IPS-NIHi11 (cell line): ENCODE measurements around the gene HERC3.

ENCODE experiments used
- DNase-seq: peaks from one replicate; pipeline ENCODE4 v3.0.0; 2012; ENCODE audit warnings: mixed read lengths, low spot score

HERC3 gene

DNA sequence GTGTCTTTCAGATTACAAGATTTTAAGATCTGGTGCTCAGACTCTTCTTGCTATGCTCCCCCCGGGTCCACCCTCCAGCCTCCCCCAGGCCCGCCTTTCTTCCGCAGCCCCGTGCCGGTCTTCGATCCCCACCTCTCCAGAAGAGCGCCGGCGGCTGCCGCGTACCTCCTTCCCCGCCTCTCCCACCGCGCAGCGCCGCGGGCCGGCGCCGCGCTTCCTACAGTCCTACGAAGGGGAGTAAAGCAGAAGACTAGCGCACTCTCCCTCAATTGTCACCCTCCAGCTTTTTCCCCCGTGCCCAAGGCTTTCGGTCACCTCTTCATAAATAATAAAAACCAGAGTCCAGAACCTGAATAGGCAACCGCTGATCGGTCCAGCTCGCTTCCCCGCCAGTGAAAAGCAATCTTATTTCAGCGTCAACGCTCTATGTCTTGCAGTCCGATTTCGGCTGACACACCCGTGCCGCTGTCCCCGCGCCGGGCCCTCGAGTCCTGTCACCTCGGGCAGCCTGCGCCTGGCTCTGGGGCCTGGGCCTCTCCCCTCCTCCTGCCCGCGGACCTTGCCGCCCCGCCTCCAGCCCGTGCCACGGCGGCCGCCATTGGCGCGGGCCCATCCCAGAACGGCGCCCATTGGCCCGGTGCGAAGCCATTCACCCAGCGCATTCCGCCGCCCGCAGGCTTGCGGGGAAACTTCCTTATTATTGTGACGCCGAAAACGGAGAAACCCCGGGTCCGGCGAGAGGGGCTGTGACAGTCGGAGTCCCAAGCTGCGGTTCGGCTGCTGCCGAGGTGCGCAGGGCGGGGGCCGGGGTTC, at the start of gene HERC3:
Gene HERC3, plus strand, starts transcription at position 694 of the 813 bp plus-strand sequence. CDS start 13,344 bp downstream, outside the sequence.
- DNase-seq: peak; percentile 96

DNA sequence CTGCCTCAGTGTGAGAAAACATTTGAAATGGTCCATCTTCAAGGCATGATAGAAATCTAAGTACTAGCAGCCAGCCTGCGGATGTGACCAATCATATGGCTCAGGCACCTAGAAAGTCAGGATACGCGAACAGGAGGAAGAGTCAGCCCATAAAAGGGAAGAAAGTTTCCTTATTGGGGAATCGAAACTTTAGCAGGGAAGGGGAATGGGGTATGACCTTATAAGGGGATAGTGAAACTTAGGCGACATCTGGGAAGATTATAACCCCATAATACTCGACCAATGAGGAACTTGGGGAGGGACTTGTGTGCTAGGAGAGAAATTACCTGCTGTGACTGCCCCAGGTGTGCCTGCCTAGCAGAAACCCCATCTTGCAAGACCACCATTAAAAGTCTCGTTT, 42.5 kb upstream of the HERC3 start:
- DNase-seq: no peak

DNA sequence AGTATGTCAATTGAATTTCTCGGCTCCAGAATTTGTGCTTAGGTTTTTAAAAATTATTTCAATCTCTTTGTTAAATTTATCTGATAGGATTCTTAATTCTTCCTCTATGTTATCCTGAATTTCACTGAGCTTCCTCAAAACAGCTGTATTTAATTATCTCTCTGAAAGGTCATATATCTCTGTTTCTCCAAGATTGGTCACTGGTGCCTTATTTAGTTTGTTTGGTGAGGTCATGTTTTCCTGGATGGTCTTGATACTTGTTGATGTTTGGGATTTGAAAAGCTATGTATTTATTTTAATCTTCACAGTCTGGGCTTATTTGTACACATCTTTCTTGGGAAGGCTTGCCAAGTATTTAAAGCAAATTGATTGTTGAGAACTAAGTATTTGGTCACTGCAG, 24.7 kb upstream of the HERC3 start:
- no peak for DNase-seq

GRCh38 chr4:88570001-88570400, 22.3 kb upstream of the HERC3 start:
- DNase-seq: no peak

GRCh38 chr4:88573276-88573980, 18.9 kb upstream of the HERC3 start:
- DNase-seq: no peak

DNA sequence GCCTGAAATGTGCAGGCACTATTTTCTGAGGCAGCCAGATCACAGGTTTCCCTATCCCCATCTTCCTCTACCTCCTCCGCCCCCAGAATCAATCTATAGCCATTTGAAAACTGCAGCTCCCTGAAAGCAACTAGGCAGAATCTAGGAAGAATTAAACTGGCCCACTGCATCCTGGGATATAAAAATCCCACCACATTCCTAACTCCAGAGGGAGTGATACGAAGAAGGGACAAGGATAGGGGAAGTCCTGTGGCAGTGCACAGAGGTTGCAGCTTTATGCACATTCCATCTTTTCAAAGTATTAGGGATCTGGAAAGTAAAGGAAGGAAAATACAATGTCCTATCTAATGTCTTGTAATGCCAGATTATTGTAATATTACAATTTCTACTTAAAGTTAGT, 18.3 kb upstream of the HERC3 start:
- peak; percentile 46 for DNase-seq

GRCh38 chr4:88575186-88575585, 17.1 kb upstream of the HERC3 start:
- no peak for DNase-seq

DNA sequence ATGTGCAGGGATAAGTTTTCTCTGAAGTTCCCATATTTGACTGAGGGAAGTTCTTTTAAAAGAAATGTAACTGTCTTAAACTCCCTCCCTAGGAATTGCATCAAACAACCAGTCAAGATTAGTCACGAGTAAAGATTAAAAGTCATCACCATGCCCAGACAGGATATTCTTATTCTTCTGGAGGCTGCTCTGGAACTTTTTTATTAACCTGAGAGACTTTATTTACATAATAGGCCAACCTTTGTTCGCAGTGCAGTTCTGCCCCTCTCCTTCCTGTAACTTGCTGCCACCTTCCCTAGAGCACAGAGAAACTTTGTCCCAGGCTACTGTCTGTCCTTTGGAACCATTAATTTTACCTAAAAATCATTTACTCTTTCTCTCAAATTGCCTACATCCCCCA, 9.8 kb upstream of the HERC3 start:
- no peak for DNase-seq

GRCh38 chr4:88583631-88584470, 8.4 kb upstream of the HERC3 start:
- no peak for DNase-seq

DNA sequence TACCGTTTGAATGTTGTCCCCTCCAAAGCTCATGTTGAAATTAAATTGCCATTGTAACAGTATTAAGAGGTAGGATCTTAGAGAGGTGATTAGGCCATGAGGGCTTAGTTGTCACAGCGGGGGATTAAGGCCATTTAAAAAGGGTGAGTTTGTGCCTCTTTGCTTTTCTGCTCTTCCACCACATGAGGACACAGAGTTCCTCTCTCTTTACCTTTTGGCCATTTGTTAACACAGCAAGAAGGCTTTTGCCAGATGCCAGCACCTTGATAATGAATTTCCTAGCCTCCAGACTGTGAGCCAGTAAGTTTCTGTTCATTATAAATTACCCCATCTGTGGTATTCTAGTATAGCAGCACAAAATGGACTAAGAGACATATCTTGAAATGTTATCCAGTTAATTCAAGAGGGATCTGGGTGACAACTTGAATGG, 7.8 kb upstream of the HERC3 start:
- DNase-seq: no peak

DNA sequence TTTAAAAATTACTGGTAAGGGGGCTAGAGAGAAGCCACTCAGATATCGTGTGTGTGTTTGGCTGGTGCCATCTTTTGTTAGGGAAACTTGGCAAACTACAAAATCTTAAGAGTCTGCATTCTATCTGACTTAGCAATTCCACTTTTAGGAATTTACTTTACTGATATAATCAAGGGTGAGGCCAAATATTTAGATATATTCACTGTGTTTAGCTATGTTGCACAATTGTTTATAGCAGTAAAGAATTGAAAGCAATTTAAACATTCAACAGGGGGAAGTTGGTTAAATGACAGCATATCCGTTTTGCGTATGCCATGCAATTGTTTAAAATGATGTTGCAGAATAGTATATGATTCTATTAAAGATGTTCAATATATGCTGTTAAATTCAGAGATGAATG, 6.4 kb upstream of the HERC3 start:
- DNase-seq: no peak

DNA sequence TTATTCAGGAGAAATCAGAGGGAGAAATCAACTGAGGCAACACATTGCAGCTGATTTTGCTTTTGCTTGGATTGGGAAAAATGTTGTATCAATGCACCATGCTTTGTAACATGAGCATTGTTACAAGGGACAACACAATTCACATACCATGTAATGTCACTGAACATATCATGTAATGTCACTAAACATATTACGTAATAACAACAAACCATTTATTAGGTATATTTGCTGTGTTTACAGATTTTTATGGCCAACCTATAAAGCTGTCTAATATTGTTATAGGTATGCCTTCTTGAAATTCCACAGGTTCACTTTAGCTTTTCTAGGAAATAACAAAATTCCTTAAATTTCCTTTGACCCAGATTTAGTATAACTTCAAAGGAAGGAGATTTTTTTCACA, 5.0 kb upstream of the HERC3 start:
- no peak for DNase-seq

GRCh38 chr4:88592600-88593448, 544 bp downstream of the HERC3 start:
- peak; percentile 87 for DNase-seq

DNA sequence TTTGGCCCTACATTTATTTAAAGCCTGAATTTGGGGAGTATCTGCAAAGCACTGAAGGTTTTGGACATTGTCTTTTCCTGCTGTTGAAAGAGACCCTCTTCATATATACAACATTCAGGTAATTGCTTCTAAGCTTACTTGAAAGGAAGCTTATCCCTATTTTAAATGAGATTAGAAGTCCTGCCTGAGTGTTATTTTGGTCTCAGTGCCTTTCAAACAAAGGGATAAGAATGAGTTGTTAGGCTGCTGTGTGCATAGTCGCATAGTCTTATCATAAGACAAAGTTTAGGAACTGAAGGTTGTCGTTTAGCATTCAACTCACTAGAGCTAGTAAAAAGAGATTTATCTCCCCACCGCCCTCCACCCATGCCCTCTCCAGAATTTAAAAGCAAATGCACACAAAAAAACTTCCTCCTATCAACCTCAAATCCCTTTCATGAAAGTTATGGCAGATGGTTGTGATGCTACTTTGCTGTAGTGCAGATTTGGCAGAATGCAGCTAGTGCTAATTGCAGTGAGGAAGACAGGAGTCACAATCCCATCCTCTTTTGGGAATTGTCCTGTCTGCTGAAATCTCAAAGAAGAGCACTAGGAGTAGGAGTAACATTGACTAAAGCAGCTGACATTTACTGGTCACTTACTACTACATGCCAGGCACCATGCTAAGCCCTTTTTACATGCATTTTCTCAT, 5.8 kb downstream of the HERC3 start:
- no peak for DNase-seq

DNA sequence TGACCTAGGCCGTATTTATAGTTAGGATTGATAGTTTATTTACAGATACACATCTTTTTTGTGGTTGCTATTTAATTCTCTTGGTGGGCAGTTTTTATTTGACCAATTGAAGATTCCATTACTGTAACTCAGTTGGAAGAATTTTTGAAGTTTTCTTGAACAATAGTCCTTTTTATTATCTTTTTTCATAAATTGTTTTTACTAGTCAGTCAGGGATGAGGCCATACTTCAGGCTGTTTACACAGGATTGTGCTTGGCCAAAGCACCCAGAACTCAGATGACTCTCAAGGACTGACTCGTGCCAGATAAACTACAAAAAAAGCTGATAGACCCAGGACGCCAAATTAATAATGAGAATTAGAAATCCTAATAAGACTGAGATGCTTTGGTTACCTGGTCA, 7.0 kb downstream of the HERC3 start:
- no peak for DNase-seq

DNA sequence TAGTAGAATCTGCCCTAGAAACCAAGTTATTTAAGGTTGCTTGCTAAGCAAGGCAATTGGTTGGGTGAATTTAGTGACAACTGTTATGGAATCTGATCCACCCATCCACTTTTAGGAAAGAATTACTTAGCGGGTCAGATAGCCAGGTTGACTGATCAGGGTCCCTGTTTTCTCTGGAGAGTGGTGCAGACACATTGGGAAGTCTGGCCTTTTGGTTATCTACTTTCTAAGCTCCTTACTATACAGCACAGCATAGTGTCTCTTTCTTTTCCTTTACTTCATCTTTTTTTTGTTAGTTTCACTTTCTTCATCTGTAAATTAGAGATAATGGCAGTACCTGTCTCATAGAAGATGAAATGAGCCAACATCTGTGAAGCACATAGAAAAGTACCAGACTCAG, 7.4 kb downstream of the HERC3 start:
- no peak for DNase-seq

- no peak for DNase-seq
Measured at GRCh38 chr4:88600176-88600838, 8.0 kb downstream of the HERC3 start.

DNA sequence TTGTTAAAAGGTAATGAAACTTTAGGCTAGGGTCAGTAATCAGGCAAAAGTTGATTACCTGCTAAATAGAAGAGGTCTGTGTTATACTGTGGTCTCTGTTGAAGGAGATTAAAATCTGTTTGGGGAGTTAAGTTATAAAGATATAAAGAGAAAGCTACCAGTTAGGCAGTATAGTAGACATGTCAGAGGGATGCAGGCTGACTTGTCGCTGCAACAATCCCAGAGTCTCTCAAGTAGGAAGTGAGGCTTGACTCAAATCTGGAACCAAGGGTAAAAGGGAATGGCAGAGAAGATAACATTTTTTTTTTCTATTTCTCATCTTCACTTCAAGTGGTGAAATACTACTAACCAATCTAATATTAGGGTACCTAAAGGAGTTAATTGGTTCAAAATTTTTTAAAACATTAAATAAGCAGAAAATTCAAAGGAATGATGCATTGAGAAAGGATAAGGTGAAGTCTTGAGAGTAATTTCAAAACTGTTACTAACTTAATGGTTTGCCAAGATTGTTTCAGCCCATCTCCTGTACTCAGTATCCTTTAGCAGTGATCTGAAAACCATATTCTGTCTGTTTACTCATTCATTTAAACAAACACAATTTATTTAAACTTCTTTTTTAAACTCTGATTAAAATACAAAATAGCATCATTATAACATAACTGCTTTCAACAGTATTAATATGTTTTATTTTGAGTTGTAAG, 12.8 kb downstream of the HERC3 start:
- DNase-seq: no peak

- DNase-seq: no peak
Measured at GRCh38 chr4:88605736-88606135, 13.5 kb downstream of the HERC3 start.

GRCh38 chr4:88606832-88607231, 14.6 kb downstream of the HERC3 start:
- no peak for DNase-seq
